NCI-H69 (cell line): ENCODE data around the gene LHFPL6.

Source experiments
- DNase-seq: peaks from one replicate; lab custom pipeline; 2025; lab: John Stamatoyannopoulos, UW

The LHFPL6 gene

DNA sequence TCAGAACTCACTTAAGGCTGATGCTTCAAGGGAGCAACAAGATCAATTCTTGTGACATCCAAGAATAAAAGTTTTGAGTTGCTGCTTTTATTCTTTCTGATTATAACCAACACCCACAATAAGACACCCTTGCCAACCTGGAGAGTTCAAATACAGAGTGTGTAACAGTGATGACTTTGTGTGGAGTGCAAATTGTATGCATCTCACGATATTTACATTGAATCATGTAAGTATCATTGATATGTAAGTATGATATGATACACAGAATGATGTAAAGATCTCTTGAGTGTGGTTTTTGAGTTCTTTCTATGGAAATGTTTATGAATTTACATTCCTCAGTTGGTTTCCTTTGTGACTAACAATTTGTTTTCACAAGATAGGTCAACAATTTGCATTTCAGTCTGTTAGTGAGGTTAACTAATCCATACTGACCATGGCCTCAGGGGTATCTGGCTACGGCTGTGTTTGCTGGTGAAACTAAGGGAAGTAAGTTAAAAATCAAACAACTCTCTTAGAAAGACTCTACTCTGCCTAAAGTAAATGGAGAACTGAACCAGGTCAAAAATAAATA lies 12.4 kb downstream of the LHFPL6 start:
- DNase-seq: peak; percentile 5

DNA sequence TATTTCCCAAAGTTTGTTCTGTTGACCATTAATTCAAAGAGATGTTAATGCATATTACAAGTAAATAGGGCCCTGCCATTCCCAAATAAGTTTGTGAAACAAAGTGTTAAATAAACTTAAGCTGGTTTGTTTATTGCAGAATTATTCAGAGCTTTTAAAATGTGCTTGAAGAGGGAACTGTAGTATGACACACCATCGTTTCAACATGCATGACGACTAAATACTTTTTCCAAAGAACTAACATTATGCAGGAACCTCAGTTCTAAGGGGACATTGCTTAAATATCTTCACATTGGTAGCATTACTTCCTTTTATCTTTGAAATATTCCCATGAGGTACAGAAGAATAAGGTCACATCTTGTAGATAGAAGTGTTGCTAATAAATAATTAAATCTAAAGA lies 14.6 kb downstream of the LHFPL6 start:
- no peak for DNase-seq

DNA sequence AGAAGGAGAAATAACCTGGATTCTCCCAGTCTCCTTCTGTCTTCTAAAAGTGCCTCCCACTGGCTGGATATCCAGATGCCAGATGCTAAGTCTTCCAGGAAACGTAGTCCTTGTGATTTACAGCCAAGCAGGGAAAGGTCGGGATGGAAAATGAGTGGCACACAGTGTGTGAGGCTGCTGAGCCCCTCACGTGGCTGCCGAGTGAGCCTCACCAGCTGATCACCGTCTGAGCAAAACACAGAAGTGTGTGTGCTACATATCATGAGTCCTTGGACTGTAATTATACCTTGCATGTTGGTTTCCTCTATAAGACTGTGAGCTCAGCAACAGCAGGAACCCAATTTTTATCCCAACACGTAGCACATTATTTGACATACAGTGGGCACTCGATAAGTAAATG lies 15.1 kb downstream of the LHFPL6 start:
- DNase-seq: peak; percentile 78

DNA sequence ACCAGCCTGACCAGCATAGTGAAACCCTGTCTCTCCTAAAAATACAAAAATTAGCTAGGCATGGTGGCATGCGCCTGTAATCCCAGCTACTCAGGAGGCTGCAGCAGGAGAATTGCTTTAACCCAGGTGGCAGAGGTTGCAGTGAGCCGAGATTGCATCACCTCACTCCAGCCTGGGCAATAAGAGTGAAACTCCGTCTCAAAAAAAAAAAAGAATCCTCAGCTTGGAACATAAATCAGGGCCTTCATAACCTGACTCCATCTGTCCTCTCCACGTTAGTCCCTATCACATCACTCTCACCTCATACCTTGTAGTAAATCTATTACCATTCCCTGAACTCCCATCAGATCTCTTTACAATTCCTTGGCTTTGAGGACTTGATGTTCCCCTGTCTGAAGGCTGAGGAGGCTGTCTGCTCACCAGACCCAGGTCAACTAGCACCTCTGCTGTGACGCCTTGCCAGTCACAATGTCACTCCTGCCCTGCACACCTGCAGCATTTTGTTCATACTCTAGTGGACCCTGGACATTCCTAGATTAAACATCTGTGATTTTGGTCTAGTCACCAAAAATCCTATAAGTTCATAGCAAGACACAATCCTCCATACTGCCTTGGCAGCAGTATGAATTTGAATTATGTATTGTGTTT lies 15.9 kb downstream of the LHFPL6 start:
- DNase-seq: peak; percentile 11

DNA sequence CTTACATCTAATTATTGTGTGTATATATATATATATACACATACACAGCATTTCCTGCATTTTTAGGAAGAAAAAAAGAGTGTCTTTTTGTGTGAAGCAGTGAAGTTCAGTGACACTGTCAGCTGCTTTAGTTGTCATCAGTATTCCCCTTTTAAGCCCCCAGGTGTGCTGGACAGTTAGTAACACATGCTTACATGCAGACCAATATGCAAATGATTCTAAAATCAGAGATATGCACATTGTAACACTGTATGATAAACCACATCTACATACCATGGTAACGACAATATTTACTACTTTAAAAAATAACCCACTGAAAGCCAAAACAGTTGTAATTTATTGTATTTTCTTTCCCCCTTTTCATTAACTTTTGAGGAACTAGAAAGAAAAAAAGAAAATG lies 16.8 kb downstream of the LHFPL6 start:
- DNase-seq: no peak

DNA sequence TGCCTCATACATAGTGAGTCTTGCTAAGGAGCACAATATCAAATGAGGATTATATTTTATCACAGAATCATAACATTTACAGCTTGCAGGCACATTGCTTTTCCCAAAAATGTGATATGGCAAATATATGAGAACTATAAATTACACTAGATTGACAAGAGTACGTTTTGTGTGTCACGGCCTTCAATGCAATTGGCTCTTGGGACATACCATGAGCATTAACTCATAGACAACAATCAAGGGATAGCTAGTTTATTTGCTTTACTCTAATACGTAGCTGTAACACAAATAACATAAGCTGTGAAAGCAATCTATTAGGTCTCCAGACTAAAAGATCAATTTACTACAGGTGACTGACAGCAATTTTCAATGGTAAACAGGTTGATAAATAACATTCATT lies 17.8 kb downstream of the LHFPL6 start:
- no peak for DNase-seq

DNA sequence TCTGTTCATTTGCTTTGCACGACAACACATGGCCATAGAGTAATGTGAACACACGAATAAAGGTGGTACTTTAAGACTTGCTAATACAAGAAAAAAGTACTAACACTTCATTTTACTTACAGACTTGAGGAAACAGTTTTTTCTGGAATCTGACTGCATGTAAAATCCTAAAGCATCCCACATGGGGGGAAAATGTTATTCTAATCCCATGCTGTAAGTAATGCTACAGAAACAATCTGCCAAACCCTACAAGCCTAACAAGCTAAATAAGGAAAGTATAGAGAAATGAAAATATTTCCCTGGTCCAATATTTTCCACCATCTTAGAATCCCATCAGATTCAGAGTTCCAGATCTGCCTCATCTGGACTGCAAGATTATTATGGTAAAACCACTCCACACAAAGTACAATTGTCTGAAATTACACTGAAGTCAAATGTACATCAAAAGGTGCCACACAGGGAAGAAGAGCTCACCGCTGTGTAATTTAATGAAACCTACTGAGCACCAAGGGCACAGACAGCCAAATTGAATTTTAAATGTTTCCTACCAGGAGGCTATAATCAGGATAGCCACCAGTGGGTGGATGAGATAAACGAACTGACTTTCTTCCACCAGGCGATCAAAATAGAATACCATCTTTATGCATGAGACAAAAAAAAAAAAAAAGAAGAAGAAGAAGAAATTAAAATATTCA lies 22.0 kb downstream of the LHFPL6 start:
- DNase-seq: peak; percentile 11

DNA sequence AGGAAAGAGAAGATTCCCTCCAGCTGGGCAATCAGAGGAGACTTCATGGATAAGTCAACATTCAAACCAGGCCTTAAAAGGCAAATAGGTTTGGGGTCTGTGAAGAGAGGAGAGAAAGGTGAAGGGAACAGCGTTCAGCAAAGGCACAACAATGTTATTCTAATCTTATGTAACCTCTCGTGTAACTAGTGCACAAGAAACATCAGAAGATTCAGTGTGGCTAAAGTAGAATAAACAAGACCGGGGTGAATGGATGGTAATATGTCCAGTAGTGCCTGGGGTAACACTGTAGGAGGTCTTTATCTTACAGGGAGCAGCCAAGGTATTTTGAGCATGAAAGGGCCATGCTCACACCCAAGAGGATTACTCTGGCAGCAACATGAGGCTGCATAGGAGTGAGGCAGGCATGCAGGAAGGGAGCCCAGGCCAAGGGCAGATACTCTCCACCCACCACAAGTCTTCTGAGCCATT lies 24.1 kb downstream of the LHFPL6 start:
- peak; percentile 78 for DNase-seq

DNA sequence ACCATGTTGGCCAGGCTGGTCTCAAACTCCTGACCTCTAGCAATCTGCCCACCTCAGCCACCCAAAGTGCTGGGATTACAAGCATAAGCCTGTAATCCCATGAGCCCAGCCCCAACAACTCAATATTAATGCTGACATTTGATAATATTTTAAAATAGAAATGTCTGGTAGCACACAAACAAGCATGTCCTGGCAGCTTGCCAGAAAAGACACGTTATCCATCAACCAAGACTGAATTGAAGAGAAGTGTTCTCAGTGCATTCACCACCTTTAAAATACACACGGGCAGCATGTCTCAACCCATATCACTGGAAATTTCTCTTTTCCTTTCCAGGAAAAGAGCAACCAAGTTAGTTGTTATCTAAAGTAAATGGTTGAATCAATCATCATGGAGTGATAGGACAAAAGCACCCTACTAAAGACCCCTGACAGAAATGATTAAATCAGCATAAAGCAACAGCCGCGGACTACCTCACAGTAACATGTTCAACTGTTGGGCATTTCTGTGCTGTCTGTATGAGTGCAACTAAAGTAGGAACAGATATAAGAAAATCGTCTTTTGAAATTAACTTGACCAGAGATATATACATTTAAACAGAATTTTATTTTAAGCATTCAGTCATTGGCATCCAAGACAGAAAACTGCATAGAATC lies 25.0 kb downstream of the LHFPL6 start:
- peak; percentile 20 for DNase-seq

DNA sequence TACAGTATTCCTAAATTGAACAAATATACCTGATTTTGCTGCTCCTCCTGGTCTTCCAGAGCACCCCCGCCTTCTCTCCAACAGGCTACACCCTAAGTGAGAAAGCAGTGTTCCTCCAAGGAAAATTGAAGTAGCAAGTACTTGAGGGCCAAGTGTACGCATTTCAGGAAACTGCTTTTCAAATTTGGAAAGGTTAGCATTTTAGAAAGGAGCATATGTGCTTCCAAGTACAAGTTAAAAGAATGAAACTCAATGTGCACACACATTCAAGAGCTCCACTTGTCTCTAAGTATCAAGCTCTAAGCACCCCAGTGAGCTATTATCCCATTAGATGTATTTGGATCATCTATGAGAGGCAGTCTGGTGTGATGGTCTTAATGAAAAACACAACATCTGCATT lies 25.8 kb downstream of the LHFPL6 start:
- no peak for DNase-seq

DNA sequence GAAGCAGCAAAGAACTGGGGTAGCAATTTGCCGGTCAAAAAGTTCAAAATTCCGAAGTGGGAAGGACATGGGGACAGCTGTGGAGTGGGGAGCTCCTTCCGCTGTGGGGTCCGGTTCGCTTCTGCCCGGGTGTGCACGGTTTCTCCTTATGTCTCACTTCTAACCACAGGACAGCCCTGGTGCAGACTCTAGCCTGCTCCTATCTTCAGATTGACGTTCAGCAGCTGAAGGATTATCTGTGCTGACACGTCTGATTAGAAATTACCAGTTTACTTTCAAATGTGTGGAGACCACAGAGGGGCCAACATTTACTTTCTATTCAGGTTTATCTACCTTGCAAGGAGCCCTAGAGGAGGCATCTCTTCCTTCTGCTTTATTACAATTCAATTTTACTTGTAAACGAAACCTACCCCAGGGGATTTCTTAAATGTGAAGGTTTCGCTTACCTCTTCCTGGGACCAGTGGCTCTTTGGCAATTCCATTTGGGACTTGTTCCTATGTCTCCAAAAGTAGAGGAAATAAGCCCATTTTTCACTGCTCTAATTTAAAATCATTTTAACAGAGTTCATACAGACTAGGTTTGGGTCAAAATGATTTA lies 27.3 kb downstream of the LHFPL6 start:
- DNase-seq: no peak

DNA sequence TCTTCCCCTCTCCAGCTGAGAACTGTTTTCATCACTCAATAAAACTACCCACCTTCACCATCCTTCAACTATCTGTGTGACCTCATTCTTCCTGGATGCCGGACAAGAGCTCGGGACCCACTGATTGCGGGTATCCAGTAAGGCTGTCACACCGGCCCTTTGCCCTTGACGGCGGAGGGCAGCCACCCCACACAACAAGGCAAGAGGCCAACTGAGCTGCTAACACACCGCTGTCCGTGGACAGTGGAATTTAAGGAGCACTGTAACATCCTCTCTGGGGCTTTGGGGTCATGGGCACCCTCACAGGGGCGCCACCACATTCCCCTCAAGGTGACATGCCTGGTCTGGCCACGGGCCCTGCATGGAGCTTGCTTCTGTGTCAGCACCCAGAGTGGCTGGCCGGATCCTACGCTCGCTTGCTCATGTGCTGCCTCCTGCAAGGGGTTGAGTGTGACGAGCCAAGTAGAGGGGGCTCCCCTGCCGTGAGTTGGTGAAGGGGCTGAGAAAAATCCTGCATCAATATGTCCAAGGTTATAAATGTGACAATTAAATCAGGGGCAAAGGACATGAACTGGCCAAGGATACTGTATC lies 31.4 kb downstream of the LHFPL6 start:
- no peak for DNase-seq

DNA sequence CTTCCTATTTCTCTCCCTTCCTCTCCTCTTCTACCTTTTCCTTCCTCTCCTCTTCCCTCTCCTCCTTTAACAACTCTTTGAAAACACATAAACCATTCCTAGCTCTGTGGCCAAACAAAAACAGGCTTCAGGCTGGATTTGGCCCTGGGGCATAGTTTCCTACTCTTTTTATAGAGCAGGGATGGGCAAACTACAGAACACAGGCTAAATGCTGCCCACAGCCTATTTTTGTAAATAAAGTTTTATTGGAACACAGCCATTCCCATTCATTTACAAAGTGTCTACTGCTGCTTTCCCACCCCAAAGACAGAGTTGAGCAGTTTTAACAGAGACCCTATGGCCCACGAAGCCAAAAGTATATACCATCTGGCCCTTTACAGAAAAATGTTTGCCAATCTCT lies 35.4 kb downstream of the LHFPL6 start:
- peak; percentile 18 for DNase-seq

DNA sequence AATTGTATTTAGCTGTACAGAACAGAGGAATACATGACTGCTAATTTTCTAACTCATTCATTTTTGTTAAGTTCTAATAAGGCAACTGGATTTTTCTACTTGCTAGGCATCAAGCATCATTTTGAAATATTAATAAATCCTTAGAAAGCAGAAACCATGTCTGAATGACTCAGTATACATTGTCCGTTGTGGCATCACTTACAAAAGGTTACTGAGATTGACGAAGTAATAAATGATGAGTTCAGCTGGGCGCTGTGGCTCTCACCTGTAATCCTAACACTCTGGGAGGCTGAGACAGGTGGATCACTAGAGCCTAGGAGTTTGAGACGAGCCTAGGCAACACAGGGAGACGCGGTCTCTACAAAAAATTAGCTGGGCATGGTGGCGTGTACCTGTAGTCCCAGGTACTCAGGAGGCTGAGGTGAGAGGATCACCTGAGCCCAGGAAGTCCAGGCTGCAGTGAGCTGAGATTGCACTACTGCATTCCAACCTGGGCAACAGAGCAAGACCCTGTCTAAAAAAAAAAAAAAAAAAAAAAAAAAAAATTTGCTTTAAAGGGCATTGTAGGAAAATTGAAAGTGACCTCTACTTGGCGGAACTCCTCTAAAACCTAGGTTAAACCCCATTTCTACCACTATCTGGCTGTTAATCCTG lies 36.6 kb downstream of the LHFPL6 start:
- no peak for DNase-seq

DNA sequence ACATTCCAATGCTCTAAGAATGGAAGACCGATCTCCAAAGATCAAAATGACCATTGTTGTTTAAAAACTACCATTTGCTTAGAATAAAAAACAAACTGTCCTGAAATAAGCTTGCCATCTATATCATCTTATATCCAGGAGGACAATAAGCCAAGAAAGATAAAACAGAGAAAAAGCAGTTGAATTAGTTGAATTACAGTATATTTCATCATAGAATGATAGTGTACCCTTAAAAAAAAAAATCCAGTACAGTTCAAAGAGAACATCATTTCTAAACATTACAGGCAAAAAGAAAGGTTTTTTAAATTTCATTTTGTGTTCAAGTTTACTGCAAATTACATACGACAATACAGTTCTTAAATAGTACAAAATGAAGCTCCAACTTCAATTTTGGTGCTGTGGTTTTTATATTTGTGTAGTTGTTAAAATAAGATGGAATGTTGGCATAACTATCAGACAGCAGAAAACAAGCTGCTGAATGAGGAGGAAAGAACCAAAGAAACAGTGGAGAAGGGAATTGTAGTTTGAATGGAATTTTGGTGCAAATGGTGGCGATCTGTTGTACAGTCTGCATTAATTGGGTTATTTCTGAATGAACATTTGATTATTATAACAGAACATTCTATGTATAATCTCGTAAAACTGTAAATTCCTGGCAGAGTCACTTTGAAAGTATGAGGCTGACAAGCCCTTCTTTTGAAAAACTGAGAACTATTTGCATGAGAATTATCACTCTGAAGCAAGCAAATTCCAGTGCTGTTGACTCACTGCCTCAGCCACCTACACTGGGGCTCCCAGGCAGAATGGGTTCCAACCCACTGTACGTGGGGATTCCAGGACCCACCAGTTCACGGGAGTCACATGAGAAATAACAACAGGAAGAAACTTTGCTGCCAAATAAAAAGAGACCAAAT lies 37.7 kb downstream of the LHFPL6 start:
- DNase-seq: no peak

DNA sequence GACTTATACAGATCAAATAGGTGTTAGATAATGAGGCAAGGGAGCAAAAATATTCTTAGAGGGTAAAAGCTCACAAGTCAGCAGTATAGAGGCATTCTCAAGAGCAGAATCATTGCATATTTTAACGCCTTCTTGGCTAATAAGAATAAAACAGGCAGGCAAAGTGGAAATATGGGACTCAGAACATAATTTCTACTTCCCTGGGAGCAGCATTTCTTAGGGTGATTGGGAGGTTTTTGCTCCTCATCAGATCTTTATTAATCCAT lies 39.6 kb downstream of the LHFPL6 start:
- no peak for DNase-seq

DNA sequence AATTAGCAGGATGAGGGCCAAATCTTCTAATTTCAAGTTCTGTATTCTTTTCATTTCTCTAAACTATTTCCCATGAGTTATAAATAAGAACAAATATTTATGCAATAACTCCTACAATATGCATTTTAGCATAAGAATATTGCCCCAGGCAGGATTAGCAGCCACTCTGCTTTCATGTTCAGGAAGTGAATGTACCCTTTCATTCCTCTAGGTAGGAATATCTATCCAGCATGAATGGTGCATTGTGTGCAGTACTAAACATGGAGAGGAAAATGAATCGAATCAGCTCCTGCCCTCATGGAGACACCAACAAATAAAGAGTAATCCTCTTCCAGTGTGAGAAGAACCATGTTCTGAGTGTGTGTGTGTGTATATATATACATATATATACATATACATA lies 41.0 kb downstream of the LHFPL6 start:
- peak; percentile 17 for DNase-seq

DNA sequence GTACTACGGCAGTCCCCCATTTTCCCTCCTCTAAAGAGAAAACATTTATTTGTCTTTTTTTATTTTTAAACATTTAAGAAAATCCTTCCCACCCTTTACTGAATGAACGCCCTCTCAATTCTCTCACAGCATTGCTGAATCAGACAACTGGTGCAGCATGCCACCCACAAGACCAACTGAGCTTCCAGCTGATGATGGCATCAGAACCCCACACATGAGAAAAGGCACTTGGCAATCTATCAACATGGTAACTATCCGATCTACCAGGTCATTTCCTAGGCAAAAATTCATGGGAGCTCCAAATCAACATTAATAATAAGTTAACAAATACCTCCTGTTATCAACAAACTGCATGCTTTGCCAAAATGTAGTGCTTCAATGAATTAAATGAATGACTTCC lies 43.1 kb downstream of the LHFPL6 start:
- no peak for DNase-seq

DNA sequence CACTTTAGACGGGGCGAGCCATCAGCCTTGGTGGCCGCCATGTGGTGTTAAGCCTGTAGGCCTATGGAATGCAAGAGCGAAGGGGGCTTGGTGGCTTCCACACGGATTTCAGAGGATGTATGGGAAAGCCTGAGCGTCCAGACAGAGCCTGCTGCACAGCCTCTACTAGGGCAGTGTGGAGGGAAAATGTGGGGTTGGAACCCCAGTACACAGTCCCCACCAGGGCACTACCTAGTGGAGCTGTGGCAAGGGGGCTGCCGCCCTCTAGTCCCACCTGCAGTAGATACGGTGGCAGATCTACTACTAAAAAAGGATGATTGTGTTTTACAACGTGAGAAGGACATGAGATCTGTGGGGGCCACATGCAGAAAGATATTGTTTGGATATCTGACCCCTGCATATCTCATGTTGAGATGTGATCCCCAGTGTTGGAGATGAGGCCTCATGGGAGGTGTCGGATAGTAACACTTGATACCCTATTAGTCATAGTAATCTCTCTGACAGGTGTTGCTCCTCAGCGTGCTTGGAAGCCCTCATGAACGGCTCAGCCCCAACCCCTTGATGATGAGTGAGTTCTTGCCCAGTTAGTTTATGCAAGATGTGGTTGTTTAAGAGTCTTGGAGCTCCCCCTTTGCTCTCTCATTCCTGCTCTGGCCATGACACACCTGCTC lies 45.6 kb downstream of the LHFPL6 start:
- no peak for DNase-seq

DNA sequence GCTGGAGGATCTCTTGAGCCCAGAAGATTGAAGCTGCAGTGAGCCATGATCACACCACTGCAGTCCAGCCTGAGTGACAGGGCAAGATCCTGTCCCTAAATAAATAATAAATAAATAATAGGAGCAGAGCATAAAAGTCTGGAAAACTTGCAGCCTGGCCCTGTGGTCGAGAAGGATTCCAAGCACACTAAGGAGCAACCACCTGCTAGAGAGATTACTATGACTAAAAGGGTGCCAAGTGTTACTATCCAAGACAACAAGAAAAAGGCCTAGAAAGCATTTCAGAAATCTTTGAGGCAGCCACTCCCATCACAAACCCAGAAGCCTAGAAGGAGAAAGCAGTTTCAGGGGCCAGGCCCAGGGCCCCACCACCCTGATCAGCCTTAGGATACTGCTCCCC lies 46.1 kb downstream of the LHFPL6 start:
- DNase-seq: no peak
